Endothelial cell of umbilical vein (primary cell): ENCODE results near the gene FRMD4A. TPM values are rescaled to one million over a fixed set of nuclear protein-coding genes. Genes with fewer than 3 reads are reported as not detected.

Experiments used
- BruUV-seq: library from RNA; stranded (reverse); fragments of 400-500 nt; replicated peaks from 2 replicates; lab custom pipeline; 2021; lab: Mats Ljungman, UMichigan
- CTCF ChIA-PET: fragments of 300-600, 350-600 bp; sonication (Branson Sonifier 250); formaldehyde crosslinking; loops from one replicate; lab custom pipeline; 2021; ENCODE audit warnings: antibody characterized with exemption, inconsistent platforms; lab: Charles Lee
- POLR2A ChIA-PET: fragments of 300-600, 350-600 bp; sonication (Branson Sonifier 250); formaldehyde crosslinking; loops from one replicate; lab custom pipeline; 2021; ENCODE audit warnings: antibody characterized with exemption, inconsistent platforms; lab: Charles Lee
- DNase-seq: peaks from one replicate; pipeline ENCODE4 v3.0.0-alpha.2; 2011; ENCODE audit warnings: low read depth, low spot score
- FAIRE-seq: peaks from 2 replicates; lab custom pipeline; 2011; peaks lifted over from hg19 to GRCh38; lab: Jason Lieb, UNC
- H2AFZ ChIP-seq: 2 replicates; pipeline ENCODE4 v1.6.0; 2012; ENCODE audit warnings: low read depth, low read length, control low read depth, inconsistent platforms
- H3K27ac ChIP-seq: 2 replicates; pipeline ENCODE4 v1.5.1; 2011; ENCODE audit warnings: low read depth, mild to moderate bottlenecking, control low read depth, low read length, moderate library complexity; ENCODE audit not compliant: insufficient read depth
- H3K27me3 ChIP-seq, 2 experiments: 2 replicates each; pipeline versions ENCODE4 v1.6.0 to v1.6.1; 2011; ENCODE audit warnings: low read length in 2 of 2, mixed read lengths in 1 of 2; ENCODE audit not compliant: control insufficient read depth in 2 of 2, insufficient read depth in 2 of 2
- H3K36me3 ChIP-seq, 2 experiments: 2 replicates in 1 of 2; 3 replicates in 1 of 2; pipeline ENCODE4 v1.5.1; 2011; ENCODE audit warnings: low read length in 2 of 2, mild to moderate bottlenecking in 1 of 2, moderate library complexity in 1 of 2; ENCODE audit not compliant: control insufficient read depth in 2 of 2, insufficient read depth in 2 of 2; ENCODE audit errors: extremely low read depth in 1 of 2
- H3K4me1 ChIP-seq: 3 replicates; pipeline ENCODE4 v1.5.1; 2011; ENCODE audit warnings: mild to moderate bottlenecking, low read length; ENCODE audit not compliant: control insufficient read depth, insufficient read depth; ENCODE audit errors: extremely low read depth
- H3K4me2 ChIP-seq: 2 replicates; pipeline ENCODE4 v1.6.1; 2011; ENCODE audit warnings: low read length, control low read depth, mixed read lengths; ENCODE audit not compliant: insufficient read depth
- H3K4me3 ChIP-seq, 3 experiments: fragments of 200-600 bp in 1 of 3; sonication (generic), shearing (Covaris generic) in 1 of 3; replicated peaks in 1 of 3; 2 replicates each; pipeline ENCODE4 v1.5.1; 2011 to 2016; ENCODE audit warnings: control low read depth in 3 of 3, low read length in 3 of 3, mild to moderate bottlenecking in 2 of 3, inconsistent platforms in 1 of 3, low read depth in 1 of 3, moderate library complexity in 1 of 3; ENCODE audit not compliant: insufficient read depth in 1 of 3
- H3K79me2 ChIP-seq: 2 replicates; pipeline ENCODE4 v1.6.0; 2012; ENCODE audit warnings: low read length, inconsistent platforms; ENCODE audit not compliant: control insufficient read depth, insufficient read depth
- H3K9ac ChIP-seq: replicated peaks from 2 replicates; pipeline ENCODE3; 2011; ENCODE audit warnings: low read length, control low read depth; ENCODE audit not compliant: insufficient read depth; ENCODE audit errors: extremely low read depth
- H3K9me1 ChIP-seq: replicated peaks from 3 replicates; pipeline ENCODE4 v1.6.0; 2011; ENCODE audit warnings: mild to moderate bottlenecking, low read length; ENCODE audit not compliant: control insufficient read depth, insufficient read depth; ENCODE audit errors: extremely low read depth
- H3K9me3 ChIP-seq: replicated peaks from 2 replicates; pipeline ENCODE4 v1.5.1; 2012; ENCODE audit warnings: low read length, inconsistent platforms; ENCODE audit not compliant: control insufficient read depth, insufficient read depth
- H4K20me1 ChIP-seq: replicated peaks from 2 replicates; pipeline ENCODE3; 2011; ENCODE audit warnings: mild to moderate bottlenecking, low read length; ENCODE audit not compliant: control insufficient read depth, insufficient read depth; ENCODE audit errors: extremely low read depth
- CTCF ChIP-seq, 2 donors: IDR thresholded peaks; 1 replicate in 1 of 2; 2 replicates in 1 of 2; pipeline ENCODE4 v1.5.1; 2011; ENCODE audit warnings: low read length in 2 of 2, mild to moderate bottlenecking in 2 of 2, moderate library complexity in 2 of 2, control low read depth in 1 of 2, inconsistent platforms in 1 of 2, low read depth in 1 of 2; ENCODE audit not compliant: insufficient read depth in 1 of 2; ENCODE audit errors: extremely low read depth in 1 of 2
- EZH2 ChIP-seq: IDR thresholded peaks from 2 replicates; pipeline ENCODE4 v1.6.1; 2012; ENCODE audit warnings: borderline replicate concordance, low read depth, mild to moderate bottlenecking, moderate library complexity, low read length, inconsistent platforms; ENCODE audit not compliant: severe bottlenecking
- FOS ChIP-seq: IDR thresholded peaks from 2 replicates; pipeline ENCODE4 v1.6.1; 2011; ENCODE audit warnings: mild to moderate bottlenecking, low read length, moderate library complexity, borderline replicate concordance; ENCODE audit not compliant: insufficient read depth
- GATA2 ChIP-seq: IDR thresholded peaks from 2 replicates; pipeline ENCODE4 v1.7.0; 2011; ENCODE audit warnings: low read depth, mild to moderate bottlenecking, moderate library complexity, mixed read lengths, low read length; ENCODE audit not compliant: insufficient read length, insufficient read depth
- JUN ChIP-seq: IDR thresholded peaks from 2 replicates; pipeline ENCODE4 v1.6.1; 2011; ENCODE audit warnings: borderline replicate concordance, low read depth; ENCODE audit not compliant: insufficient read length, insufficient read depth
- MAX ChIP-seq: IDR thresholded peaks from 2 replicates; pipeline ENCODE4 v1.6.1; 2011; ENCODE audit not compliant: insufficient read depth, insufficient read length
- MYC ChIP-seq: IDR thresholded peaks from one replicate; pipeline ENCODE4 v1.6.1; 2011; ENCODE audit warnings: mild to moderate bottlenecking, low read depth, low read length
- POLR2A ChIP-seq: IDR thresholded peaks from 2 replicates; pipeline ENCODE4 v1.6.1; 2012; ENCODE audit warnings: low read depth, mild to moderate bottlenecking, control low read depth, low read length
- POLR2AphosphoS5 ChIP-seq: IDR thresholded peaks from 2 replicates; pipeline ENCODE4 v1.6.1; 2012; ENCODE audit warnings: low read depth, mild to moderate bottlenecking, control low read depth, low read length, moderate library complexity; ENCODE audit not compliant: insufficient read depth
- dilution Hi-C: fragments of 300-500 bp; cut with MboI; formaldehyde crosslinking; loops from one replicate; pipeline ENCODE4 v1.15.0; 2019; ENCODE audit warnings: low sequenced_read_pairs; ENCODE audit not compliant: extremely low pct_ligation_motif_present
- intact Hi-C: fragments of 100-400 bp; cut with micrococcal nuclease; formaldehyde crosslinking; loops from one replicate; pipeline ENCODE4 v1.10.0; 2022
- polyA plus RNA-seq, 4 experiments: library from polyadenylated mRNA; depleted of rRNA in 3 of 4; stranded (reverse) in 3 of 4; unstranded in 1 of 4; fragments of >200 nt; gene quantifications; 2 replicates each; pipeline versions ENCODE4 v1.2.1 to v1.2.3, GENCODE V29; 2011 to 2012; ENCODE audit warnings: missing spikeins in 1 of 4
- total RNA-seq: library from RNA; stranded (reverse); gene quantifications from 2 replicates; pipeline ENCODE4 v1.2.3, GENCODE V29; 2021

The FRMD4A gene
- total and polyA plus RNA-seq, 2 donors (not counting 3 experiments of a cell fraction or from before 2014, with no cell fraction given): 123 to 148 TPM

- no peak overlapping the region for H2AFZ ChIP-seq
- TF ChIP-seq POLR2AphosphoS5: no peak
- TF ChIP-seq FOS: no peak
- no peak for TF ChIP-seq JUN
- no peak for TF ChIP-seq MAX
- TF ChIP-seq POLR2A: no peak
- TF ChIP-seq MYC: no peak
- H3K79me2 ChIP-seq: peaks cover 100% of the 10 kb centered on the region
- no peak for DNase-seq
- no peaks in the 10 kb centered on the region for H3K9me1 ChIP-seq
- no peak overlapping the region for H3K9ac ChIP-seq
- intact Hi-C loops: no loop called here
- peaks cover 2% of the 10 kb centered on the region in 2 experiments for H3K36me3 ChIP-seq
- ChIA-PET CTCF (no interaction called here), POLR2A (no interaction called here)
- H3K4me2 ChIP-seq: no peak overlapping the region
- dilution Hi-C loops: no loop called here
- no peaks in the 10 kb centered on the region for H3K9me3 ChIP-seq
- BruUV-seq: no TSS peak
- H3K27ac ChIP-seq: no peak overlapping the region
- H3K4me3 ChIP-seq: no peak overlapping the region
- H3K4me1 ChIP-seq: peaks cover 48% of the 10 kb centered on the region
- FAIRE-seq: no peak
- no peaks in the 10 kb centered on the region for H4K20me1 ChIP-seq
- H3K27me3 ChIP-seq: no peaks in the 10 kb centered on the region
These were observed 481.9 kb downstream of the FRMD4A start for GRCh38 chr10:13848520-13849445.

- ChIA-PET POLR2A (interaction anchor here (0.5 kb wide), 1 partner anchor 156 kb away, joined by 4 read pairs; no protein-coding TSS in a partner anchor), CTCF (interaction anchor here (1.1 kb wide), 1 partner anchor 35 kb away, joined by 3 read pairs; no protein-coding TSS in a partner anchor)
These were observed 483.5 kb downstream of the FRMD4A start for GRCh38 chr10:13847201-13847631.

More at GRCh38 chr10:13847201-13847631, 483.5 kb downstream of the FRMD4A start:
- H4K20me1 ChIP-seq: no peaks in the 10 kb centered on the region
- peaks cover 37% of the 10 kb centered on the region for H3K4me1 ChIP-seq
- no peak overlapping the region for H2AFZ ChIP-seq
- no peaks in the 10 kb centered on the region for H3K9me3 ChIP-seq
- H3K27me3 ChIP-seq: no peaks in the 10 kb centered on the region
- DNase-seq (no peak), FAIRE-seq (no peak)
- peaks cover 100% of the 10 kb centered on the region for H3K79me2 ChIP-seq
- H3K4me3 ChIP-seq: no peak overlapping the region
- intact Hi-C loops (no loop called here), dilution Hi-C loops (no loop called here)
- H3K9ac ChIP-seq: no peak overlapping the region
- no peak overlapping the region for H3K4me2 ChIP-seq
- no peak overlapping the region for H3K27ac ChIP-seq
- TF ChIP-seq FOS: no peak
- TF ChIP-seq GATA2: no peak
- no peak for TF ChIP-seq JUN
- no peak for TF ChIP-seq MYC
- TF ChIP-seq POLR2AphosphoS5: no peak
- no peak for TF ChIP-seq EZH2
- peak in 1 of 2 donors; percentile 30 for TF ChIP-seq CTCF (IDR thresholded peaks at IDR 0.05; ENCODE audit: extremely low read depth in 1 of 2, insufficient read depth in 1 of 2, low read depth in 1 of 2, low read length in 2 of 2)
- no peaks in the 10 kb centered on the region for H3K9me1 ChIP-seq
- BruUV-seq: no TSS peak
- peaks cover 2% of the 10 kb centered on the region in 2 experiments for H3K36me3 ChIP-seq
